Measurements from ENCODE around the gene PELI3. TPM values are rescaled to one million over a fixed set of nuclear protein-coding genes. Genes with fewer than 3 reads are reported as not detected.

The PELI3 gene
- total and polyA plus RNA-seq, 10 of the 15 experiments (the other 5 are each of a cell fraction or from before 2014, with no cell fraction given) = 0.14 to 1.5 (median 0.66) TPM

DNA sequence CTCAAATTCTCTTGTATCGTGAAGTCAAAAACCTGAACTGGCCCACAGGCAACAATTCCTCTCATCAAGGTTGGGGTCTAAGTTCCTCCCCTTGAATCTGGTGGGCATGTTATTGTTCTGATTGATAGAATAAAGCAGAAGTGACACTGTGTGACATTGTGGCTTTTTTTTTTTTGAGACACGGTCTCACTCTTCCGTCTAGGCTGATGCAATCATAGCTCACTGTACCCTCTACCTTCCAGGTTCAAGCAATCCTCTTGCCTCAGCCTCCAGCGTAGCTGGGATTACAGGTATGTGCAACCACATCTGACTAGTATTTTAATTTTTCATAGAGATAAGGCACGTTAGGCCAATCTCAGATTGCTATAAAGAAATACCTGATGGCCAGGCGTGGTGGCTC is 8.9 kb upstream of the PELI3 start (continued):
- TF ChIP-seq SIN3A (IDR thresholded peaks at IDR 0.05; ENCODE audit: low read depth, low read length) (no peak), GABPA (IDR thresholded peaks at IDR 0.05; ENCODE audit: low read depth) (no peak), ZNF384 (IDR thresholded peaks at IDR 0.05; ENCODE audit: borderline replicate concordance, low read depth, low read length) (peak; percentile 65; the same call in 1 of the 2 replicates), RUNX3 (IDR thresholded peaks at IDR 0.05; ENCODE audit: low read length) (peak; percentile 20; the same call in 1 of the 2 replicates)
- TF ChIP-seq, protein P1, sequence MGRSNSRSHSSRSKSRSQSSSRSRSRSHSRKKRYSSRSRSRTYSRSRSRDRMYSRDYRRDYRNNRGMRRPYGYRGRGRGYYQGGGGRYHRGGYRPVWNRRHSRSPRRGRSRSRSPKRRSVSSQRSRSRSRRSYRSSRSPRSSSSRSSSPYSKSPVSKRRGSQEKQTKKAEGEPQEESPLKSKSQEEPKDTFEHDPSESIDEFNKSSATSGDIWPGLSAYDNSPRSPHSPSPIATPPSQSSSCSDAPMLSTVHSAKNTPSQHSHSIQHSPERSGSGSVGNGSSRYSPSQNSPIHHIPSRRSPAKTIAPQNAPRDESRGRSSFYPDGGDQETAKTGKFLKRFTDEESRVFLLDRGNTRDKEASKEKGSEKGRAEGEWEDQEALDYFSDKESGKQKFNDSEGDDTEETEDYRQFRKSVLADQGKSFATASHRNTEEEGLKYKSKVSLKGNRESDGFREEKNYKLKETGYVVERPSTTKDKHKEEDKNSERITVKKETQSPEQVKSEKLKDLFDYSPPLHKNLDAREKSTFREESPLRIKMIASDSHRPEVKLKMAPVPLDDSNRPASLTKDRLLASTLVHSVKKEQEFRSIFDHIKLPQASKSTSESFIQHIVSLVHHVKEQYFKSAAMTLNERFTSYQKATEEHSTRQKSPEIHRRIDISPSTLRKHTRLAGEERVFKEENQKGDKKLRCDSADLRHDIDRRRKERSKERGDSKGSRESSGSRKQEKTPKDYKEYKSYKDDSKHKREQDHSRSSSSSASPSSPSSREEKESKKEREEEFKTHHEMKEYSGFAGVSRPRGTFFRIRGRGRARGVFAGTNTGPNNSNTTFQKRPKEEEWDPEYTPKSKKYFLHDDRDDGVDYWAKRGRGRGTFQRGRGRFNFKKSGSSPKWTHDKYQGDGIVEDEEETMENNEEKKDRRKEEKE (IDR thresholded peaks at IDR 0.05) = no peak
- TF ChIP-seq, protein P2, sequence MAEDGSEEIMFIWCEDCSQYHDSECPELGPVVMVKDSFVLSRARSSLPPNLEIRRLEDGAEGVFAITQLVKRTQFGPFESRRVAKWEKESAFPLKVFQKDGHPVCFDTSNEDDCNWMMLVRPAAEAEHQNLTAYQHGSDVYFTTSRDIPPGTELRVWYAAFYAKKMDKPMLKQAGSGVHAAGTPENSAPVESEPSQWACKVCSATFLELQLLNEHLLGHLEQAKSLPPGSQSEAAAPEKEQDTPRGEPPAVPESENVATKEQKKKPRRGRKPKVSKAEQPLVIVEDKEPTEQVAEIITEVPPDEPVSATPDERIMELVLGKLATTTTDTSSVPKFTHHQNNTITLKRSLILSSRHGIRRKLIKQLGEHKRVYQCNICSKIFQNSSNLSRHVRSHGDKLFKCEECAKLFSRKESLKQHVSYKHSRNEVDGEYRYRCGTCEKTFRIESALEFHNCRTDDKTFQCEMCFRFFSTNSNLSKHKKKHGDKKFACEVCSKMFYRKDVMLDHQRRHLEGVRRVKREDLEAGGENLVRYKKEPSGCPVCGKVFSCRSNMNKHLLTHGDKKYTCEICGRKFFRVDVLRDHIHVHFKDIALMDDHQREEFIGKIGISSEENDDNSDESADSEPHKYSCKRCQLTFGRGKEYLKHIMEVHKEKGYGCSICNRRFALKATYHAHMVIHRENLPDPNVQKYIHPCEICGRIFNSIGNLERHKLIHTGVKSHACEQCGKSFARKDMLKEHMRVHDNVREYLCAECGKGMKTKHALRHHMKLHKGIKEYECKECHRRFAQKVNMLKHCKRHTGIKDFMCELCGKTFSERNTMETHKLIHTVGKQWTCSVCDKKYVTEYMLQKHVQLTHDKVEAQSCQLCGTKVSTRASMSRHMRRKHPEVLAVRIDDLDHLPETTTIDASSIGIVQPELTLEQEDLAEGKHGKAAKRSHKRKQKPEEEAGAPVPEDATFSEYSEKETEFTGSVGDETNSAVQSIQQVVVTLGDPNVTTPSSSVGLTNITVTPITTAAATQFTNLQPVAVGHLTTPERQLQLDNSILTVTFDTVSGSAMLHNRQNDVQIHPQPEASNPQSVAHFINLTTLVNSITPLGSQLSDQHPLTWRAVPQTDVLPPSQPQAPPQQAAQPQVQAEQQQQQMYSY (CRISPR knock-in tag; IDR thresholded peaks at IDR 0.05) = no peak

Measured in GM12878 (cell line).